Subcutaneous abdominal adipose tissue (tissue), 5 donors: Measurements from ENCODE around the gene DMC1.
"Not testable (repeated sequence)": the region's sequence is repeated elsewhere in the genome, so short reads cannot be mapped to it uniquely, and the experiment has no call there.

Experiments
- H3K27ac ChIP-seq: one replicate; pipeline ENCODE4 v1.7.0; 2013; ENCODE audit warnings: low read depth, mild to moderate bottlenecking, inconsistent platforms, low read length, moderate library complexity
- H3K27me3 ChIP-seq, 5 donors: one replicate each; pipeline ENCODE4 v1.7.0; 2013; ENCODE audit warnings: low read length in 5 of 5, inconsistent platforms in 1 of 5; ENCODE audit not compliant: control insufficient read depth in 5 of 5, insufficient read depth in 4 of 5
- H3K36me3 ChIP-seq, 5 donors: one replicate each; pipeline ENCODE4 v1.7.0; 2013; ENCODE audit warnings: low read length in 5 of 5; ENCODE audit not compliant: control insufficient read depth in 5 of 5, insufficient read depth in 5 of 5
- H3K4me1 ChIP-seq, 5 donors: one replicate each; pipeline ENCODE4 v1.7.0; 2013; ENCODE audit warnings: low read length in 5 of 5, mild to moderate bottlenecking in 3 of 5, moderate library complexity in 1 of 5; ENCODE audit not compliant: control insufficient read depth in 5 of 5, insufficient read depth in 5 of 5
- H3K4me3 ChIP-seq, 5 donors: one replicate each; pipeline ENCODE4 v1.7.0; 2013; ENCODE audit warnings: low read length in 5 of 5, low read depth in 1 of 5
- H3K9ac ChIP-seq, 5 donors: one replicate each; pipeline ENCODE4 v1.7.0; 2013; ENCODE audit warnings: low read length in 5 of 5, mild to moderate bottlenecking in 4 of 5, moderate library complexity in 3 of 5
- H3K9me3 ChIP-seq, 5 donors: one replicate each; pipeline ENCODE4 v1.7.0; 2013; ENCODE audit warnings: low read length in 5 of 5; ENCODE audit not compliant: control insufficient read depth in 5 of 5
- donor health status: healthy.
- donor health status: healthy.
- donor health status: healthy.
- donor health status: healthy.
- donor health status: healthy.

DMC1 gene

GRCh38 chr22:38608992-38609750 is 39.2 kb upstream of the DMC1 start:
- no peaks in the 10 kb centered on the region for H3K27me3 ChIP-seq
- H3K4me3 ChIP-seq, result no peak overlapping the region
- H3K9me3 ChIP-seq, result no peaks in the 10 kb centered on the region
- no peak overlapping the region for H3K9ac ChIP-seq
- no peaks in the 10 kb centered on the region for H3K36me3 ChIP-seq
- H3K27ac ChIP-seq, result no peak overlapping the region
- no peaks in the 10 kb centered on the region for H3K4me1 ChIP-seq

- Histone ChIP-seq H3K4me1 (no peaks in the 10 kb centered on the region), H3K9ac (no peak overlapping the region), H3K36me3 (no peaks in the 10 kb centered on the region), H3K4me3 (no peak overlapping the region), H3K27me3 (no peaks in the 10 kb centered on the region), H3K27ac (no peak overlapping the region), H3K9me3 (no peaks in the 10 kb centered on the region)
Observed at GRCh38 chr22:38607680-38608079, 37.7 kb upstream of the DMC1 start.

- H3K9ac ChIP-seq, result no peak overlapping the region
- no peaks in the 10 kb centered on the region for H3K9me3 ChIP-seq
- H3K27ac ChIP-seq, result no peak overlapping the region
- H3K27me3 ChIP-seq, result no peaks in the 10 kb centered on the region
- no peaks in the 10 kb centered on the region for H3K36me3 ChIP-seq
- H3K4me3 ChIP-seq, result no peak overlapping the region
- H3K4me1 ChIP-seq, result no peaks in the 10 kb centered on the region
Observed at GRCh38 chr22:38602166-38602565, 32.2 kb upstream of the DMC1 start.

- Histone ChIP-seq H3K27ac (no peak overlapping the region), H3K9ac (no peak overlapping the region), H3K27me3 (no peaks in the 10 kb centered on the region), H3K4me1 (no peaks in the 10 kb centered on the region), H3K4me3 (no peak overlapping the region), H3K36me3 (no peaks in the 10 kb centered on the region), H3K9me3 (no peaks in the 10 kb centered on the region)
Observed at GRCh38 chr22:38601221-38601764, 31.3 kb upstream of the DMC1 start.

- Histone ChIP-seq H3K27ac (no peak overlapping the region), H3K27me3 (no peaks in the 10 kb centered on the region), H3K36me3 (no peaks in the 10 kb centered on the region), H3K4me1 (no peaks in the 10 kb centered on the region), H3K9ac (no peak overlapping the region), H3K9me3 (no peaks in the 10 kb centered on the region), H3K4me3 (no peak overlapping the region)
Observed at GRCh38 chr22:38599466-38599865, 29.5 kb upstream of the DMC1 start.

- not testable (repeated sequence) for H3K4me3 ChIP-seq, H3K27ac ChIP-seq, H3K27me3 ChIP-seq, H3K36me3 ChIP-seq, H3K4me1 ChIP-seq, H3K9me3 ChIP-seq
- peak overlapping the region in 1 of 5 donors; percentile 46 for H3K9ac ChIP-seq
Observed at GRCh38 chr22:38582923-38583322, 12.9 kb upstream of the DMC1 start.

- peaks cover 0 to 3% (median 0%) of the 10 kb centered on the region in 5 donors for H3K27me3 ChIP-seq
- no peaks in the 10 kb centered on the region for H3K9me3 ChIP-seq
- no peak overlapping the region for H3K4me3 ChIP-seq
- no peaks in the 10 kb centered on the region for H3K4me1 ChIP-seq
- H3K27ac ChIP-seq, result no peak overlapping the region
- no peaks in the 10 kb centered on the region for H3K36me3 ChIP-seq
- H3K9ac ChIP-seq, result no peak overlapping the region
Observed at GRCh38 chr22:38578505-38578904, 8.5 kb upstream of the DMC1 start.

GRCh38 chr22:38572065-38572464 is 2.1 kb upstream of the DMC1 start:
- peaks cover 0 to 6% (median 0%) of the 10 kb centered on the region in 5 donors for H3K27me3 ChIP-seq
- no peak overlapping the region for H3K27ac ChIP-seq
- peaks cover 0 to 17% (median 15%) of the 10 kb centered on the region in 5 donors for H3K4me1 ChIP-seq
- H3K9me3 ChIP-seq, result no peaks in the 10 kb centered on the region
- H3K36me3 ChIP-seq, result no peaks in the 10 kb centered on the region
- no peak overlapping the region for H3K9ac ChIP-seq
- no peak overlapping the region for H3K4me3 ChIP-seq

- Histone ChIP-seq H3K4me1 (peaks cover 0 to 17% (median 15%) of the 10 kb centered on the region in 5 donors), H3K9ac (peak overlapping the region; percentile 48 to 87 (median 68)), H3K9me3 (no peaks in the 10 kb centered on the region), H3K36me3 (no peaks in the 10 kb centered on the region), H3K4me3 (peak overlapping the region; percentile 78 to 84 (median 80)), H3K27me3 (peaks cover 0 to 6% (median 0%) of the 10 kb centered on the region in 5 donors), H3K27ac (peak overlapping the region; percentile 16)
Observed at GRCh38 chr22:38570779-38571364, 889 bp upstream of the DMC1 start.
